H1 (cell line): Measurements from ENCODE around the gene ADM2. TPM values are rescaled to one million over a fixed set of nuclear protein-coding genes. Genes with fewer than 3 reads are reported as not detected.

Experiments used
- CTCF ChIA-PET: fragments of 300-600 bp; sonication (Branson Sonifier 250); formaldehyde crosslinking; loops from one replicate; lab custom pipeline; 2021; ENCODE audit not compliant: partially characterized antibody; lab: Charles Lee
- POLR2A ChIA-PET: fragments of 300-600 bp; sonication (Branson Sonifier 250); formaldehyde crosslinking; loops from one replicate; lab custom pipeline; 2021; ENCODE audit warnings: inconsistent platforms; ENCODE audit not compliant: partially characterized antibody; lab: Charles Lee
- DNase-seq, 2 experiments: peaks; one replicate each; pipeline versions ENCODE4 v3.0.0 to v3.0.0-alpha.2; 2010 to 2022; ENCODE audit warnings: low spot score in 2 of 2, low read depth in 1 of 2, mixed read lengths in 1 of 2
- FAIRE-seq: peaks from 2 replicates; lab custom pipeline; 2011; peaks lifted over from hg19 to GRCh38; lab: Jason Lieb, UNC
- H2AFZ ChIP-seq: 2 replicates; pipeline ENCODE4 v1.8.1; 2012; ENCODE audit warnings: low read length, inconsistent platforms
- H2AK5ac ChIP-seq: 2 replicates; pipeline ENCODE4 v1.6.1; 2013; ENCODE audit warnings: low read depth, low read length
- H2BK120ac ChIP-seq: replicated peaks from 2 replicates; pipeline ENCODE3; 2013; ENCODE audit warnings: low read depth, low read length, inconsistent platforms
- H2BK12ac ChIP-seq: 2 replicates; pipeline ENCODE4 v1.6.1; 2013; ENCODE audit warnings: low read depth, low read length
- H2BK15ac ChIP-seq: 2 replicates; pipeline ENCODE4 v1.6.1; 2013; ENCODE audit warnings: low read length
- H2BK20ac ChIP-seq: 2 replicates; pipeline ENCODE4 v1.6.1; 2013; ENCODE audit warnings: low read length
- H2BK5ac ChIP-seq: 2 replicates; pipeline ENCODE4 v1.6.1; 2013; ENCODE audit warnings: low read depth, low read length
- H3K14ac ChIP-seq: 2 replicates; pipeline ENCODE4 v1.6.1; 2013; ENCODE audit warnings: inconsistent platforms; ENCODE audit not compliant: insufficient read length
- H3K18ac ChIP-seq: 2 replicates; pipeline ENCODE4 v1.6.1; 2013; ENCODE audit warnings: low read length; ENCODE audit errors: extremely low read depth
- H3K23ac ChIP-seq: 2 replicates; pipeline ENCODE4 v1.6.1; 2013; ENCODE audit warnings: inconsistent platforms; ENCODE audit not compliant: insufficient read length
- H3K23me2 ChIP-seq: 2 replicates; pipeline ENCODE4 v1.6.1; 2013; ENCODE audit warnings: low read depth, low read length
- H3K27ac ChIP-seq: 2 replicates; pipeline ENCODE4 v1.6.1; 2011; ENCODE audit warnings: low read depth, low read length, inconsistent platforms
- H3K27me3 ChIP-seq, 4 experiments: replicated peaks in 1 of 4; 1 replicate in 1 of 4; 2 replicates in 3 of 4; pipeline versions ENCODE4 v1.6.1 to v1.8.1; 2011 to 2013; ENCODE audit warnings: low read length in 3 of 4, mild to moderate bottlenecking in 3 of 4, inconsistent platforms in 2 of 4, mixed read lengths in 2 of 4, moderate library complexity in 1 of 4; ENCODE audit not compliant: control insufficient read depth in 3 of 4, insufficient read depth in 3 of 4; ENCODE audit errors: extremely low read depth in 1 of 4
- H3K36me3 ChIP-seq, 4 experiments: 2 replicates each; pipeline versions ENCODE4 v1.6.1 to v1.8.1; 2011 to 2013; ENCODE audit warnings: mild to moderate bottlenecking in 4 of 4, low read length in 3 of 4, moderate library complexity in 2 of 4, control low read depth in 1 of 4, inconsistent platforms in 1 of 4; ENCODE audit not compliant: insufficient read depth in 4 of 4, control insufficient read depth in 2 of 4
- H3K4ac ChIP-seq: replicated peaks from 2 replicates; pipeline ENCODE3; 2013; ENCODE audit warnings: low read length, low read depth, mixed read lengths, inconsistent platforms; ENCODE audit not compliant: insufficient read length
- H3K4me1 ChIP-seq, 4 experiments: replicated peaks in 1 of 4; 1 replicate in 1 of 4; 2 replicates in 3 of 4; pipeline versions ENCODE4 v1.6.1 to v1.8.1; 2011 to 2013; ENCODE audit warnings: low read length in 3 of 4, inconsistent platforms in 2 of 4, mixed read lengths in 1 of 4; ENCODE audit not compliant: insufficient read depth in 4 of 4, control insufficient read depth in 3 of 4
- H3K4me2 ChIP-seq, 2 experiments: 2 replicates each; pipeline versions ENCODE4 v1.6.1 to v1.8.1; 2011 to 2013; ENCODE audit warnings: low read depth in 2 of 2, low read length in 2 of 2, control low read depth in 1 of 2, inconsistent platforms in 1 of 2, mild to moderate bottlenecking in 1 of 2; ENCODE audit not compliant: insufficient read depth in 1 of 2
- H3K4me3 ChIP-seq, 4 experiments: fragments of 200-600, 300-600 bp in 1 of 4; sonication (generic), shearing (Covaris generic), sonication (Bioruptor Twin) in 1 of 4; 2 replicates each; pipeline versions ENCODE4 v1.5.1 to v1.8.1; 2011 to 2016; ENCODE audit warnings: low read length in 4 of 4, low read depth in 3 of 4, control low read depth in 2 of 4, inconsistent platforms in 2 of 4, mild to moderate bottlenecking in 2 of 4, mixed read lengths in 1 of 4, moderate library complexity in 1 of 4; ENCODE audit not compliant: insufficient read depth in 2 of 4; ENCODE audit errors: extremely low read depth in 1 of 4
- H3K56ac ChIP-seq: replicated peaks from 2 replicates; pipeline ENCODE3; 2013; ENCODE audit warnings: low read depth, mild to moderate bottlenecking, mixed read lengths, low read length, inconsistent platforms; ENCODE audit not compliant: insufficient read length
- H3K79me1 ChIP-seq: 2 replicates; pipeline ENCODE4 v1.6.1; 2013; ENCODE audit warnings: low read depth, low read length, control low read depth
- H3K79me2 ChIP-seq, 2 experiments: 2 replicates each; pipeline versions ENCODE4 v1.6.1 to v1.8.1; 2012 to 2013; ENCODE audit warnings: low read length in 2 of 2, mild to moderate bottlenecking in 2 of 2, inconsistent platforms in 1 of 2; ENCODE audit not compliant: insufficient read depth in 2 of 2, control insufficient read depth in 1 of 2
- H3K9ac ChIP-seq, 4 experiments: replicated peaks in 1 of 4; 1 replicate in 1 of 4; 2 replicates in 3 of 4; pipeline versions ENCODE4 v1.6.1 to v1.8.1; 2011 to 2013; ENCODE audit warnings: low read depth in 3 of 4, low read length in 3 of 4, control low read depth in 2 of 4, mild to moderate bottlenecking in 2 of 4, moderate library complexity in 2 of 4, inconsistent platforms in 1 of 4; ENCODE audit errors: extremely low read depth in 1 of 4
- H3K9me3 ChIP-seq, 2 experiments: 2 replicates each; pipeline versions ENCODE4 v1.6.1 to v1.8.1; 2012 to 2013; ENCODE audit warnings: mild to moderate bottlenecking in 2 of 2, moderate library complexity in 2 of 2, control low read depth in 1 of 2, inconsistent platforms in 1 of 2, low read depth in 1 of 2, low read length in 1 of 2, mixed read lengths in 1 of 2; ENCODE audit not compliant: insufficient read depth in 2 of 2
- H4K20me1 ChIP-seq, 2 experiments: replicated peaks in 1 of 2; 2 replicates each; pipeline versions ENCODE3 to v1.8.1; 2011 to 2013; ENCODE audit warnings: inconsistent platforms in 2 of 2, low read length in 2 of 2, mild to moderate bottlenecking in 1 of 2; ENCODE audit not compliant: insufficient read depth in 2 of 2, control insufficient read depth in 1 of 2
- H4K5ac ChIP-seq: 2 replicates; pipeline ENCODE4 v1.6.1; 2013; ENCODE audit warnings: low read length, low read depth, mixed read lengths, inconsistent platforms; ENCODE audit not compliant: insufficient read length
- H4K8ac ChIP-seq: 2 replicates; pipeline ENCODE4 v1.8.0; 2013; ENCODE audit warnings: mild to moderate bottlenecking, moderate library complexity, low read length, inconsistent platforms; ENCODE audit not compliant: insufficient read depth; ENCODE audit errors: extremely low read depth
- H4K91ac ChIP-seq: replicated peaks from 2 replicates; pipeline ENCODE3; 2013; ENCODE audit warnings: low read length, mixed read lengths, inconsistent platforms; ENCODE audit not compliant: insufficient read length
- BRCA1 ChIP-seq: IDR thresholded peaks from 2 replicates; pipeline ENCODE4 v1.6.1; 2012; ENCODE audit warnings: low read depth, low read length, improper control_type of control experiment
- FOSL1 ChIP-seq: IDR thresholded peaks from 2 replicates; pipeline ENCODE4 v1.6.1; 2011; ENCODE audit warnings: mild to moderate bottlenecking, low read depth, low read length, moderate library complexity; ENCODE audit not compliant: insufficient read depth
- KDM4A ChIP-seq: IDR thresholded peaks from one replicate; pipeline ENCODE4 v1.7.1; 2012; ENCODE audit warnings: low read depth, mild to moderate bottlenecking, moderate library complexity, low read length, inconsistent platforms; ENCODE audit not compliant: severe bottlenecking
- MAFK ChIP-seq: IDR thresholded peaks from 2 replicates; pipeline ENCODE4 v1.6.1; 2012; ENCODE audit warnings: low read depth, mild to moderate bottlenecking, improper control_type of control experiment, low read length
- POLR2AphosphoS5 ChIP-seq: IDR thresholded peaks from 2 replicates; pipeline ENCODE4 v1.6.1; 2011; ENCODE audit warnings: low read depth, low read length
- RFX5 ChIP-seq: IDR thresholded peaks from 2 replicates; pipeline ENCODE4 v1.6.1; 2011; ENCODE audit warnings: low read depth, low read length, improper control_type of control experiment, borderline replicate concordance
- SP2 ChIP-seq: IDR thresholded peaks from 2 replicates; pipeline ENCODE4 v1.6.1; 2012; ENCODE audit warnings: mild to moderate bottlenecking, low read length, inconsistent platforms
- TAF7 ChIP-seq: optimal IDR thresholded peaks from 2 replicates; pipeline ENCODE3; 2011; ENCODE audit warnings: low read depth, mild to moderate bottlenecking, inconsistent platforms, low read length, moderate library complexity, borderline replicate concordance
- TBP ChIP-seq: IDR thresholded peaks from 2 replicates; pipeline ENCODE4 v1.6.1; 2011; ENCODE audit warnings: low read depth, low read length, improper control_type of control experiment
- WGBS, 2 experiments: shearing (Covaris generic) in 1 of 2; methylation state at CpG; one replicate each; pipeline versions ENCODE4 v1.1.6 to v1.1.7; 2013 to 2015; ENCODE audit warnings: low lambda C conversion rate in 2 of 2, mixed read lengths in 2 of 2, inconsistent platforms in 1 of 2, low coverage in 1 of 2, missing lambda C conversion rate in 1 of 2; ENCODE audit not compliant: insufficient replicate concordance in 2 of 2, insufficient coverage in 1 of 2, insufficient read length in 1 of 2; ENCODE audit errors: extremely low coverage in 1 of 2, missing lambda C conversion rate in 1 of 2; 5-methylcytosine and 5-hydroxymethylcytosine counted together
- polyA plus RNA-seq, 7 experiments: library from polyadenylated mRNA; depleted of rRNA in 3 of 7; stranded (reverse) in 5 of 7; unstranded in 2 of 7; fragments of >200 nt in 5 of 7; fragments of 200-250 nt in 2 of 7; gene quantifications; 1 replicate in 5 of 7; 2 replicates in 1 of 7; 4 replicates in 1 of 7; pipeline versions ENCODE4 v1.2.1 to v1.2.3, GENCODE V29; 2011 to 2013; ENCODE audit warnings: missing spikeins in 2 of 7, mixed read lengths in 2 of 7
- total RNA-seq: library from RNA; stranded (reverse); fragmentation: NEBNext Ultra II Directional; extraction: Animal tissue kit (Norgen Biotek cat#: 25700); gene quantifications from 2 replicates; pipeline ENCODE4 v1.2.1, GENCODE V29; 2021
- TF ChIP-seq, protein P1 (sequence below): IDR thresholded peaks from 2 replicates; pipeline ENCODE4 v1.6.1; 2012; ENCODE audit warnings: low read length, inconsistent platforms
- TF ChIP-seq, protein P2 (sequence below): IDR thresholded peaks from 2 replicates; pipeline ENCODE4 v1.6.1; 2011; ENCODE audit warnings: low read depth, mild to moderate bottlenecking, low read length; ENCODE audit not compliant: insufficient read depth

Gene ADM2
- total and polyA plus RNA-seq, 2 of the 8 experiments (the other 6 are each of a cell fraction or from before 2014, with no cell fraction given) = 3.3 to 7.5 TPM

DNA sequence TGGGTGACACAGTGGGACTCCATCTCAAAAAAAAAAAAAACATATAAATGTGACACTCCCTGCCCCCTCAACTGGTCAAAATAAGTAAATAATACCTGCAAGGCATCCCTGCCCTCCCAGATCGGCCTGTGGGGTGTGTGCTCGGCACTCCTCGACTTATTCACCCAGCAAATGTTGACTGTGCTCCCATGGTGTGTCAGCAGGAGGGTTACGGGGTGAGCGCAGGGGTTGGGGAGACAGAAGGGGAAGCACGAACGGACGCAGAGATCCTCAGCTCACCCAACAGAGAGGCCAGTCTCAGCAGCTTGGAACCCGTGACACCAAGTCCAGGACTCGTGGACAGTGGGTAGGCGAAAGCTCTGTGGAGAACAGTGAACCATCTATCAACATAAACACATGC, 1.6 kb upstream of the ADM2 start:
- peak overlapping the region; percentile 28; the same call in 1 of the 2 replicates for H4K8ac ChIP-seq
- ChIA-PET POLR2A (interaction anchor here (1.3 kb wide), 1 partner anchor 10 kb away, joined by 4 read pairs; no protein-coding TSS in a partner anchor), CTCF (interaction anchor here (0.7 to 2.0 kb wide), 4 partner anchors 9 to 19 kb away, joined by 3 to 10 read pairs (median 4); no protein-coding TSS in a partner anchor)
- no peak overlapping the region for H4K5ac ChIP-seq
- H2AK5ac ChIP-seq = no peak overlapping the region
- H3K23ac ChIP-seq = no peak overlapping the region
- H2BK12ac ChIP-seq = peak overlapping the region; percentile 12; the same call in 1 of the 2 replicates
- H3K23me2 ChIP-seq = peaks cover 7% of the 10 kb centered on the region; the same call in 1 of the 2 replicates
- H2BK5ac ChIP-seq = no peak overlapping the region; the same call in 1 of the 2 replicates
- H3K9me3 ChIP-seq = no peaks in the 10 kb centered on the region
- FAIRE-seq (no peak), DNase-seq (no peak)
- H2BK120ac ChIP-seq = no peak overlapping the region
- H3K4me1 ChIP-seq = peaks cover 0 to 12% (median 5%) of the 10 kb centered on the region in 4 experiments; a peak in 5 of 7 replicates
- H3K4me3 ChIP-seq = no peak overlapping the region
- WGBS, 2 experiments = 89% methylated on average over 9 of the region's 11 CpGs; no CpG with 5 or more reads in 1 of the 2 experiments
- H3K27ac ChIP-seq = no peak overlapping the region
- no peak overlapping the region for H3K14ac ChIP-seq
- H3K56ac ChIP-seq = no peak overlapping the region
- H4K20me1 ChIP-seq = peaks cover 0 to 3% of the 10 kb centered on the region in 2 experiments
- peaks cover 1 to 22% (median 13%) of the 10 kb centered on the region in 4 experiments; a peak in 6 of 7 replicates for H3K27me3 ChIP-seq
- no peak overlapping the region for H3K4ac ChIP-seq
- no peak overlapping the region for H3K4me2 ChIP-seq
- 0 out of 8 replicates have a peak, but pooled peaks cover 0 to 2% (median 0%) of the 10 kb centered on the region in 4 experiments for H3K36me3 ChIP-seq
- H2AFZ ChIP-seq = no peak overlapping the region
- H3K79me1 ChIP-seq = no peaks in the 10 kb centered on the region
- 0 out of 2 replicates have a peak overlapping the region, but pooled peaks have one; percentile 34 for H2BK15ac ChIP-seq
- no peaks in the 10 kb centered on the region for H3K79me2 ChIP-seq
- H4K91ac ChIP-seq = no peak overlapping the region
- no peak overlapping the region for H3K18ac ChIP-seq
- H2BK20ac ChIP-seq = no peak overlapping the region
- H3K9ac ChIP-seq = no peak overlapping the region
- no peak for TF ChIP-seq TAF7
- TF ChIP-seq MAFK = no peak
- TF ChIP-seq, protein P1, sequence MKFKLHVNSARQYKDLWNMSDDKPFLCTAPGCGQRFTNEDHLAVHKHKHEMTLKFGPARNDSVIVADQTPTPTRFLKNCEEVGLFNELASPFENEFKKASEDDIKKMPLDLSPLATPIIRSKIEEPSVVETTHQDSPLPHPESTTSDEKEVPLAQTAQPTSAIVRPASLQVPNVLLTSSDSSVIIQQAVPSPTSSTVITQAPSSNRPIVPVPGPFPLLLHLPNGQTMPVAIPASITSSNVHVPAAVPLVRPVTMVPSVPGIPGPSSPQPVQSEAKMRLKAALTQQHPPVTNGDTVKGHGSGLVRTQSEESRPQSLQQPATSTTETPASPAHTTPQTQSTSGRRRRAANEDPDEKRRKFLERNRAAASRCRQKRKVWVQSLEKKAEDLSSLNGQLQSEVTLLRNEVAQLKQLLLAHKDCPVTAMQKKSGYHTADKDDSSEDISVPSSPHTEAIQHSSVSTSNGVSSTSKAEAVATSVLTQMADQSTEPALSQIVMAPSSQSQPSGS = no peak
- TF ChIP-seq, protein P2, sequence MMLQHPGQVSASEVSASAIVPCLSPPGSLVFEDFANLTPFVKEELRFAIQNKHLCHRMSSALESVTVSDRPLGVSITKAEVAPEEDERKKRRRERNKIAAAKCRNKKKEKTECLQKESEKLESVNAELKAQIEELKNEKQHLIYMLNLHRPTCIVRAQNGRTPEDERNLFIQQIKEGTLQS = no peak
- no peak for TF ChIP-seq FOSL1
- TF ChIP-seq SP2 = no peak
- TF ChIP-seq BRCA1 = no peak
- no peak for TF ChIP-seq RFX5
- no peak for TF ChIP-seq TBP
- no peak for TF ChIP-seq KDM4A
- no peak for TF ChIP-seq POLR2AphosphoS5
